ENCODE data around the gene CHN1. TPM values are rescaled to one million over a fixed set of nuclear protein-coding genes. Genes with fewer than 3 reads are reported as not detected.
A peak's percentile ranks its signal among the peaks of the same experiment; 100 is the strongest.

The CHN1 gene
- 31.6 and 46.9 TPM in 2 replicates for polyA plus RNA-seq (2012; rRNA removed)
- polyA plus RNA-seq (2012; cell fraction: cytosol; rRNA removed) = 45.3 and 56.3 TPM in 2 replicates
- polyA plus RNA-seq (2012; cell fraction: nucleus; rRNA removed) = 13.8 and 27.9 TPM in 2 replicates

GRCh38 chr2:175004980-175005732 is at the start of gene CHN1:
Gene CHN1, minus strand, starts transcription at chr2:175005381. Its CDS starts 469 bp downstream, at chr2:175004912.
- peaks cover 6% of the 10 kb centered on the region for H3F3A ChIP-seq (replicated peaks; ENCODE audit: insufficient read depth)
- H3K79me2 ChIP-seq (ENCODE audit: insufficient read depth) = peaks cover 30% of the 10 kb centered on the region
- peak within 1 kb of the TSS; percentile 88 to 89 for H3K4me3 ChIP-seq (ENCODE audit: low read depth in 2 of 2, low read length in 1 of 2)
- CTCF ChIA-PET = interaction anchor here (0.5 to 4.5 kb wide), 18 partner anchors 9 to 1093 kb away, joined by 3 to 29 read pairs (median 4); no protein-coding TSS in a partner anchor
- H3K4me2 ChIP-seq = peak within 1 kb of the TSS; percentile 74
- H3K9me3 ChIP-seq = no peaks in the 10 kb centered on the region
- peak within 1 kb of the TSS; percentile 61 to 96 for H3K27ac ChIP-seq (ENCODE audit: low read depth in 2 of 2, low read length in 1 of 2)
- TF ChIP-seq CHD2 (IDR thresholded peaks at IDR 0.05; ENCODE audit: low read length, partially characterized antibody) (no peak), USF2 (IDR thresholded peaks at IDR 0.05; ENCODE audit: borderline replicate concordance, low read depth, low read length) (no peak), EP300 (IDR thresholded peaks at IDR 0.05; ENCODE audit: borderline replicate concordance in 1 of 2, low read depth in 1 of 2, low read length in 1 of 2) (no peak; a peak in 1 of 4 replicates), REST (IDR thresholded peaks at IDR 0.05; ENCODE audit: low read depth, low read length) (0 out of 2 replicates have a peak, but pooled peaks have one; percentile 18), SIN3A (IDR thresholded peaks at IDR 0.05; ENCODE audit: borderline replicate concordance, low read depth, low read length) (no peak), POLR2AphosphoS5 (IDR thresholded peaks at IDR 0.05; ENCODE audit: low read depth, low read length) (peak; percentile 48), RCOR1 (IDR thresholded peaks at IDR 0.05; ENCODE audit: low read length) (peak; percentile 35; the same call in 1 of the 2 replicates), CTCF (IDR thresholded peaks at IDR 0.05) (peak; percentile 50), YY1 (IDR thresholded peaks at IDR 0.05; ENCODE audit: low read depth) (peak; percentile 79), TEAD4 (IDR thresholded peaks at IDR 0.05; ENCODE audit: borderline replicate concordance, insufficient read depth) (0 out of 2 replicates have a peak, but pooled peaks have one; percentile 9), MXI1 (IDR thresholded peaks at IDR 0.05; ENCODE audit: low read depth, low read length) (peak; percentile 88), TAF1 (IDR thresholded peaks at IDR 0.05; ENCODE audit: borderline replicate concordance, low read depth, low read length) (peak; percentile 82), USF1 (IDR thresholded peaks at IDR 0.05; ENCODE audit: borderline replicate concordance, low read depth) (no peak)
- H3K4me1 ChIP-seq (ENCODE audit: control insufficient read depth in 1 of 2, insufficient read depth in 2 of 2, low read depth in 1 of 2, low read length in 1 of 2) = peaks cover 0 to 29% of the 10 kb centered on the region in 2 experiments
- no peaks in the 10 kb centered on the region for H3K27me3 ChIP-seq (ENCODE audit: insufficient read depth)
- H3K9ac ChIP-seq = peak within 1 kb of the TSS; percentile 82
- WGBS (ENCODE audit: low lambda C conversion rate) = 3% methylated on average over 29 of the region's 89 CpGs
- H3K36me3 ChIP-seq (replicated peaks in 1 of 2; ENCODE audit: control insufficient read depth in 1 of 2, insufficient read depth in 2 of 2, low read length in 1 of 2) = no peaks in the 10 kb centered on the region
- no peaks in the 10 kb centered on the region for H4K20me1 ChIP-seq (ENCODE audit: insufficient read depth)
- H3K9me2 ChIP-seq = no peaks in the 10 kb centered on the region
- peak; percentile 95 for DNase-seq
- POLR2A ChIA-PET = interaction anchor here (0.6 to 1.7 kb wide), 10 partner anchors 9 to 1569 kb away, joined by 3 to 14 read pairs (median 4); partner anchors contain the start of gene ATF2
- peak within 1 kb of the TSS; percentile 92 for H2AFZ ChIP-seq (ENCODE audit: low read depth)
